GM21423 (cell line): ENCODE measurements around the gene SEMA5A.

Experiments
- ATAC-seq: cut with Tn5 transposase; IDR thresholded peaks from one replicate; pipeline ENCODE4 v1.9.1; 2021; ENCODE audit warnings: mild to moderate bottlenecking, moderate library complexity; ENCODE audit not compliant: unreplicated experiment

The SEMA5A gene

GRCh38 chr5:9342161-9342787, 203.6 kb downstream of the SEMA5A start:
- ATAC-seq, result no peak

GRCh38 chr5:9340085-9340484, 205.8 kb downstream of the SEMA5A start:
- ATAC-seq, result no peak

DNA sequence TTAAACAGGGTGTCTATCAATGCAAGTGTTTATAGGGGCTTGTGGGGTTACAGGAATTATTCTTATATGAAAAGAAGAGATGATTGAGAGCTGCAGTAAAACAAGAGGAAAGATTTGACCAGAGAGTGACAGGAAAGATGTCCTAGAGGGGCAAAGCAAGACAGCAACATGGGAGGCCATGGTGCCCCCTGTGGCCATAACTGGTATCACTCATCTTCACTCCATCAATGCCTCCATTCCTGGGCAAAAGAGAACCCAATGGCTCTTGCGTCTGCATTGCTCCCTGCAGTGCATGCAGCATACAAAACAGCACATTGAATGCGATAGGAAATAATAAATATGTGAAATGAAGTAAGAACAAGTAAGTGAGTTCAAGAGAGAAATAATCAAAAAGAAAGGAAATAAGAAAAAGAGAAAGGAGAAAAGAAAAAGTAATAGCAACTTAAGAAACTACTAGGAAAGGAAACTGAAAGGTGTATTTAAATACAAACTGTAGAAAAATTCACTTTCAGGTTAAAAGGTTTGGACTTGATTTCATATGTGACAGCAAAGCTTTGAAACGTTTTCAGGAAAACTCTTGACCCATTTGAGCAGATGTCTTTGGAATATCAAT, 206.6 kb downstream of the SEMA5A start:
- ATAC-seq, result no peak

DNA sequence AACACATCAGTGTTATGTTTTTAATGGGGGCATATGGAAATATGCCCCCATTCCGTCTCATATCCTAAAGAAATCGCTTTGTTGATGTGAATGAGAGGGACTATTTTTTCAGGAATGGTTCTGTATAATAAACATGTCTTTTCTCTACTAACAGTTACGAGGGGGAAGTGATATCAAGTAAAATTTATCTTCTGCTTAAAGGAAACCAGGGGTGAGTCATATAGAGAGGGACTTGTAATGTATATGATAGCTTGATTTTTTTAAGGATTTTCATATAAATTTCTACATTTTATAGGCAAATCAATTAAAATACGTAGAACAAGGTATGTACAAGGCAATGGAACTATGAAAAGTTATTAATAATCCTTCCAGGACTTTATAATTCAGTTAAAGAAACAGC, 207.1 kb downstream of the SEMA5A start:
- ATAC-seq, result no peak

GRCh38 chr5:9337928-9338595, 207.8 kb downstream of the SEMA5A start:
- no peak for ATAC-seq

DNA sequence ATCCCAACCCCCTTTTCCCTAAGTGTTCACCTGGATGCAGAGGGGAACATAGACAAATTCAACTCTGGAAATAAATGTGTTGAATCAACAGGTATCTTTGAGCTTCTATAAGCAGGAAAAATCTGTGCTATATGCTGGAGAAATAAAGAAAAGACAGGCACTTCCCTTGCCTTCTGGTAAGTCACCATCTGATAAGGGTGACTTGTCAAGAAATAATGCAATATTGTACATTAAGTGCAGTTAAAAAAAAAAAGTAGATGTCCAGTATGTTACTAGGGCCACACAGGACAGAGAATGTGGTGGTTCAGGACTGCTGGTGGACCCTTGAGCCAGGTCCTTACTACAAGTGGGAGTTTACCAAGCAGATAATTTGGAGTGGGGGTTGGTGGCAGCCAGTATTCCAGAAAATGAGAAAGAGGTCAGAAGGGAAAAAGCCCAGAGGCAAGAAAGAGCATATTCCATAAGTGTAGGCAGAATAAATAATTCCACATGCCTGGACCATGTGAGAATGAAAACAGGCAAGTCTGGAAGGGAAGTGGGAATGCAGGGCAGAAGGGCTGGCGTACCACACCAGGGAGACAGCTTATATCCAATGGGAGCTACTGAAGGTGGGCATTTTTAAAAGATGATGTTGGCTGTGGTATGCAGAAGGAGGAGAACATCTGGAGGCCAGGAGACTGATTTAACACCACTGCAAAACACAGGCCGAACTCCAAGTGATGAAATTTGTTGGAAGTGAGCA, 209.9 kb downstream of the SEMA5A start:
- ATAC-seq, result no peak

DNA sequence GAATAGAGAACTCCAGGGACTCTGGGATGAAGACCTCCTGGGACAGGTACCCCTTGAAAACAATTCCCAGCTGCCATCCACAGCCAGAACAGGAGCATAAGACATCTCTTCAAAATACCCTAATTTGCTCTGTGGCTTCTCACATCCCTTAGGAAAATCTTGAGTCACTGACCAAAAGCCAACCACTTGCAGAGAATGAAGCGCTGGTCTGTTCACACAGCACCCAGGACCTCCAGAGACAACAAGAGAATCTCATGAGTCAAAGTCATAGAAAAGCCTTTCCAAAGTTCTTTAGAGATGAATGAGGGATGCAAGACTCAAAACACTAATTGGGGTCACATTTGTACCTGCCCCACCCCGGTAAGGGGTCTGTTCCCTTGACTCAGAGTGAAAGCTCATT, 210.6 kb downstream of the SEMA5A start:
- ATAC-seq, result no peak

DNA sequence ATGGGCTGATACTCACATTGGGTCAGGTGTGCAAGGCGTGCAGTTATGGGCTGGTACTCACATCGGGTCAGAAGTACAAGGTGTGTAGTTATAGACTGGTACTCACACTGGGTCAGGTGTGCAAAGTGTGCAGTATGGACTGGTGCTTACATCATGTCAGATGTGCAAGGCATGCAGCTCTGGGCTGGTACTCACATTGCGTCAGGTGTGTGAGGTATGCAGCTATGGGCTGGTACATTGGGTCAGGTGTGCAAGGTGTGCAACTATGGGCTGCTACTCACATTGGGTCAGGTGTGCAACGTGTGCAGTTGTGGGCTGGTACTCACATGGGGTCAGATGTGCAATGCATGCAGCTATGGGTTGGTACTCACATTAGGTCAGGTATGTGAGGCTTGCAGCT, 213.8 kb downstream of the SEMA5A start:
- ATAC-seq, result no peak

DNA sequence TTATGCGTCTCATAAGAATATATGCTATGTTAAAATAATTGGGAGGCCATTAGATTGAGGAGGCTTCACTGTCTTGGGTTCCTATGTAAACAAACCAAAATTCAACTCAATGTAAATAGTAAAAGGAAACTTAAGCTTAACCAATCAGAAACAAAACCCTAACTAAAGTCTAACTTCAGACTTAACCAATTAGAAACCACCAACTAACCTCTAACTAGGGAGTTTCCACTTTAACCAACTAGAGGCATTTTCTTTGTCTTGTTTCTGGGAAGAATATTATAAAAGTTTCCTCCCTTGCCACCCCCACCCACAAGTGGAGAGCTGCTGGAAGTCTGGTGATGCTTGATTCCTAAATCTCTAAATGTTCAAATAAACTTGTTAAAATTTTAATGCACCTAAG, 214.5 kb downstream of the SEMA5A start:
- ATAC-seq, result no peak

DNA sequence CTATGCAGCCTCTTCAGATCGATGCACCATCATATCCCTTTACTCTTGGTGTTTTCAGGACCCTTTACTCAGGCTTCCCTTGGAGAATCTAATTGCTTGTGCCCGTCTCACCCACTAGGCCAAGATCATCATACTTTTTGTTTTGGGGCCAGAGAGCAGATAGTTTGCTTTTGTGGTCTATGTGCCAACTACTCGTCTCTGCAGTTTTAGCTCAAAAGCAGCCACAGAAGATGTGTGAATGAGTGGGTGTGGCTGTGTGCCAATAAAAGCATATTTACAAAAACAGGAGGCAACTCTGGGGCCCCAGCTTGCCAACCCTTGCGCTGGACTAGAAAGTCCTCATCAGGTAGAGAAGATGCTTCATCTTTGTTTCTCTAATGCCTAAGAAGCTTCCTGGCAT, 216.8 kb downstream of the SEMA5A start:
- no peak for ATAC-seq

DNA sequence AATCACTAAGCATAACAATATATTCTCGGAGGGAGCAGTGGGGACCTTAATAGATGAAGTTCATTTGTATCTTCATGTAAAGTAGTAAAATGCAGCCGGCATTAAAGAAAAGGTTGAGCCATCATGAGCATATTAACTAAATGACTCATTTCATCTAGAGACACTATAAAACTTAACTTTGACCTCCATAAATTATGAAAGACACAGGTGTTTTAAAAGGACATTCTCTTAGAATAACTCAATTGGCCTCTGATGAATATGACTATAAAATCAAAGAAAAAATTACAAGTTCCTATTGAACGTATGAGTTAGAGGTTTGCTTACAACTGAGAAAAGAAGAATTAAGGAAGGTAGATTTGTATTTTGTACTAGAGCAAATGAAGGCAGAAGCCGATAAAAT, 220.3 kb downstream of the SEMA5A start:
- no peak for ATAC-seq

GRCh38 chr5:9324348-9325077, 221.4 kb downstream of the SEMA5A start:
- ATAC-seq, result no peak

- ATAC-seq, result no peak
These were observed 225.2 kb downstream of the SEMA5A start for GRCh38 chr5:9320652-9321051.

- ATAC-seq, result no peak
These were observed 227.8 kb downstream of the SEMA5A start for GRCh38 chr5:9318031-9318430.

- no peak for ATAC-seq
These were observed 229.1 kb downstream of the SEMA5A start for GRCh38 chr5:9316733-9317132.

GRCh38 chr5:9316041-9316440, 229.8 kb downstream of the SEMA5A start:
- no peak for ATAC-seq

DNA sequence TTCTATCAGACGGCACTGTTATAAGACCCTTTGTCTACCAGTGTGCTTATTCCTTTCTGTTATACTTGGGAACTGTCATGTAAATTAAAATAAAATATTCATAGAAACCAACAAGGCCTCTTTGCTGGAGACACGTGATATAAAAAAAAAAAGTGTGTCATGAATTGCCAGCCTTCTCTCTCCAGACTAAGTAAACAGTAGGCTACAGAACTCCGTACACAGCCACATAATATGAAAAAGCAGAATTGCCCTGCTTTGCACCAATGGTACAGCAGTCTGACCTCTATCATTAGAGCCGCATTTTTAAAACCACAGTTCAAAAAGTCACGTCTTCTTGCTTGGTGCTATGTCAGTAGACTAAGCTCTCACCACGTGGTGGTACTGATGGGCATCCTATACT, 231.3 kb downstream of the SEMA5A start:
- ATAC-seq, result no peak

DNA sequence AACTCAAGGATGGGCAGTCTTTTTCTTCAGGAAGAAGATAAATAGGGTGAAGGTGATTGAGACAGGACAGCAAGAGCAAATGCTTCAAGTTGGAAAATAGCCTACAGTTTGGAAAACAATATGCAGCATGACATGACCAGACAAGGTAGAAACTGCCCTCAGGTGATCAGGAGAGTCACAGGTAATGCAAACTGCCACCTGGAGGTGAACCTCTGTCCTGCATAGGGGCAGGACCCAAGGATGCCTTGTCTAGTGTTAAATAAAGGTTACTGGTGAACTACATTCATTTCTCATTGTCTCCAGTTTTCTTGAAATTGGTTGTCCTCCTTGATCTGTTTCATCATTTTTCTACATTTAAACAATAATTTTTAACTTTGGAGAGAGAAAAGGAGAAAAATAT, 232.1 kb downstream of the SEMA5A start:
- no peak for ATAC-seq

DNA sequence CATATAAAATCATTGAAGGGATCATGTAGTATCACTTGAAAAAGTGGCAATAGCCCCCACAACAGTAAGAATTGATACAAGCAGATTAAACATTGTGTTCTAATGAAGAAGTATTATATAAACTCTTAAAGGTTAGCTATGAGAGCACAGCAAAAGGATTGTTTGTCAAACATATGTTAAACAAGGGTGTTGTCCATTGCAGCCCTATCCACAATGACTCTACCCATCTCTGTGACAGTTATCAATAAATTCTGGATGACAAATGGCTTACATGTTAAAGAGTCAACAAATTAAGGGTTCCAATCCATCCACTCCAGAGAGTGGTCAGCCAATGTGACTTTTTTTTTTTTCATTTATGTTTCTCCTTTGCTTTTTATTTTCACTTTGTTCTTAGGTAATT, 238.7 kb downstream of the SEMA5A start:
- no peak for ATAC-seq

DNA sequence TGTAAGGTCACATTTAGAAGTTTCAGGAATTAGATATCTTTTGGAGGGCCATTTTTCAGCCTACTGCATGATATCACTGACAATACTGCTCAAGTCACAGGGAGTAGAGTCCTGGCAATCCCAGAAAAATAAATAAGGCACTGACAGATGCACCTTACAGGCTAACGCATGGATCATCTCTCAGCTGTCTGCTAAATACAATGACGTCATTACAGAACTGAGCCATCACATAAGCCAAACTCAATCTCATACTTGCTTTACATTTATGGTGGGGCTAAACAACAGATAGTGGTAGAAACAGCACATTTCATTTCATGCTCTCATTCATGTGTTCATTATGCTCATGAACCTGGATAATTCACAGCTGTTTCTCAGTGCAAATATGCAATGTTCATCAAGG, 243.7 kb downstream of the SEMA5A start:
- no peak for ATAC-seq

DNA sequence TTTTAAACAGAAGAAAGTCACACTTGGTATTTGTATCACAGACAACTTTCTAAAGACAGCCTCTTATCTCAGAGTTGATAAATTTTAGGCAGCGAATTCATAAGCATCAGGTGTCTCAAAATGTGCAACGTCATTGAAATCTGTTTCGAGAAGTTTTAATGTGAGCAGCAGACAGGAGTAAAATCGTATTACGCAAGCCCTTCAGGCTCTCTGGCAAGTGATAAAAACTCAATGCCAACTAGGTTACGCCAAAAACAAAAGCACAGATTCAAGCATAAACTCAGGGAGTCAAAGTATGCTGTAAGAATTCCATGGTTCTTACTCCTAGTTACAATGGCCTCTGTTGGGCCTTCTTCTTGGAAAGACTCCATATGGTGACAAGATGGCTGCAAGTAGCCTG, 244.7 kb downstream of the SEMA5A start:
- ATAC-seq, result no peak
